IPS-NIHi7 (cell line): ENCODE results near the gene GRIP2.

Experiments used
- DNase-seq: peaks from one replicate; pipeline ENCODE4 v3.0.0; 2012; ENCODE audit warnings: mixed read lengths; ENCODE audit errors: extremely low spot score

GRIP2 gene

GRCh38 chr3:14539742-14540491, at the start of gene GRIP2:
TSS of gene GRIP2 (minus strand) at chr3:14540342. CDS start at chr3:14540308, 34 bp downstream.
- no peak for DNase-seq

GRCh38 chr3:14588425-14589112, 48.4 kb upstream of the GRIP2 start:
- DNase-seq: no peak

- DNase-seq: no peak
Measured at GRCh38 chr3:14587740-14588360, 47.7 kb upstream of the GRIP2 start.

- DNase-seq: no peak
Measured at GRCh38 chr3:14586611-14587010, 46.5 kb upstream of the GRIP2 start.

- DNase-seq: no peak
Measured at GRCh38 chr3:14583548-14584091, 43.5 kb upstream of the GRIP2 start.

GRCh38 chr3:14582045-14582410, 41.9 kb upstream of the GRIP2 start:
- no peak for DNase-seq

- DNase-seq: no peak
Measured at GRCh38 chr3:14581334-14582044, 41.3 kb upstream of the GRIP2 start.

- DNase-seq: no peak
Measured at GRCh38 chr3:14577897-14578296, 37.8 kb upstream of the GRIP2 start.

DNA sequence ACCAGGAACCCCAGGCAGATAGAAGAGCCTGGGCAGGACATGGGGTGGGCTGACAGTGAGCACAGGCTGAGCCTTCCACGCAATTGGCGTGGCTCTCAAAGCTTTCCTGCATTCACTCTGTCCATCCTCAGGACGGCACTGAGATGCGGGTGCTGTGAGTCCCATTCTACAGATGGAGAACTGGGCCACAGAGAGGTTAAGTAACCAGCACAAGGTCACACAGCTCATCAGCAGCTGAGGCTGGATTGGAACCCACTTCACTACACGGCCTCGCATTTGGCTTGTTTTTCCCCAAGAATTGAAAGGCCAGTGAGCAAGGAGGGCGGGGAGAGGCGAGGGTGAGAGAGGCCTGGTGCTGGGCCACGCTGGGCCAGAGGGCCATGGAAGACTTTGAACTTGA, 36.0 kb upstream of the GRIP2 start:
- DNase-seq: no peak

DNA sequence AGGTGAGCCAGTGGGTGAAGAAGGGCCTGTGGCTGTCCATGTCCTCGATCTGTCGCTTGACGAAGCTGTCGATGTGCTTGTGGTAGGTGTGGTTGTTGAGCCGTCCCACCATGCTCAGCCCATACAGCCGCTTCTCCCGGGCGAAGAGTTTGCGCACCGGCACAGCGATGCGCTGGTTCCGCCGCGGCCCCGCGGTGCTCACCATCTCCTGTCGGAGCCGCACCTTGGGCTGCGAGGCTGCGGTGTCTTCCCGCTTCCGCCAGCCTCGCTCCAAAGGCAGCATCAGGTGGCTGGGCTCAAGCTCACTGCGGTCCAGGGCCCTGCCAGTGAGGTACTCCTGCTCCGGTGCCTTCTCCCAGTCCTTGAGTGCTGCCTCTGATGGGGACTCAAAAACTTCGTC, 34.0 kb upstream of the GRIP2 start:
- DNase-seq: no peak

- no peak for DNase-seq
Measured at GRCh38 chr3:14573706-14574105, 33.6 kb upstream of the GRIP2 start.

DNA sequence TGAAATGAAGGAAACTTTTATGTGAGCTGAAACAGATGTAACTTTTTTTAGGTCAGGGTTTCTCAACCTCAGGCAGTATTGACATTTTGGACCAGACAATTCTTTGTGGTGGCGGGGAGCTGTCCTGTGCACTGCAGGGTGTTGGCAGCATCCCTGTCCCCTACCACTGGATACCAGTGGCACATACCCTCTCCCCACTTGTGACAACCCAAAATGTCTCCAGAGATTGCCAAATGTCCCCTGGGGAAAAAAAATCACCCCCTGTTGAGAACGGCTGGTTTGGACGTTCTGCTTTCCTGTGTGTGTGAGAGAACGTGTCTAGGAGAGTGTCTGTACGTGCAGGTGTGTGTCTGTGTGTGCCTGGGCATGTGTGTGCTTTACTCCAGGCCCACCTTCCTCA, 30.7 kb upstream of the GRIP2 start:
- no peak for DNase-seq

GRCh38 chr3:14570089-14570488, 29.9 kb upstream of the GRIP2 start:
- DNase-seq: no peak

DNA sequence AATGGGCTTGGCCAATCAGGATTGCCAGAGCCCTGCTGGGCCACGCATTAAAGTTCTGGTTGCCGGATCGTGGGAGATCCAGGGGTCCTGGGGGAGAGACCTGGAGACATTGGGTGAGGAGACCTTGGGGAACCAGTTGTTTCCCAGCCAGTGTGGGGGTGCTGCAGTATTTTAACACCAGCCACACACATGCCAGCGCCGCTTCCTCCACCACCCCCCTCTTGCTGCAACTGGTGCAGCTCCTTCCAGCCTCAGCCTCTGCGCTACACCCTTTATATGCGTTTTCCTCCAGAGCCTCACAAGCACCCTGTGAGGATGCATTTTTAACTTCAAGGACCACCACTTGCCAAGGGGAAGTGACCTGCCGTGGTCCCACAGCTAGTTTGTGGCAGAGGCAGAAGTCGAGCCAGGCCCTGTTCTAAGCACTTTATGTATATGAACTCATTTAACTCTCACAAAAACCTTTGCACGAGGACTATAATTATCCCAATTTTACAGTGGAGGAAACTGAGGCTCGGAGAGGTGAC, 29.4 kb upstream of the GRIP2 start:
- DNase-seq: no peak

GRCh38 chr3:14568269-14568668, 28.1 kb upstream of the GRIP2 start:
- DNase-seq: no peak

DNA sequence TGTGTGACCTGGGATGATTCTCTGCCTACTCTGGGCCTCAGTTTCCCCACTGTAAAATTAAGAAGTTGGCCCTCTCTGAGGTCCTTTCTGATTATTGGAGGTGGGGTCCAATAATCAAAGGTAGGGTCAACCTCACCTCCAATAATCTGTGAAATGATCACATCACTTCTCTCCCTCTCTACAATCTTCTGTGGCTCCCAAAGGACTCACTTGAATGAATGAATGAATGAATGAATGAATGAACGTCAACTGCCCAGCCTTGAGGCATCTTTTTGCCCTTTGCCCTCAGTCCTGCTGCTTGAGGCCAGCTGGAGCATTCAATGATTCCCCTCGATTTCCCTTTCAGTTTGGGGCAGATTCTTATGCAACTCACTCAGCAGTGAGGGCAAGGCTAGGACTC, 26.7 kb upstream of the GRIP2 start:
- DNase-seq: no peak

GRCh38 chr3:14565868-14566588, 25.9 kb upstream of the GRIP2 start:
- no peak for DNase-seq

GRCh38 chr3:14564741-14565140, 24.6 kb upstream of the GRIP2 start:
- no peak for DNase-seq

DNA sequence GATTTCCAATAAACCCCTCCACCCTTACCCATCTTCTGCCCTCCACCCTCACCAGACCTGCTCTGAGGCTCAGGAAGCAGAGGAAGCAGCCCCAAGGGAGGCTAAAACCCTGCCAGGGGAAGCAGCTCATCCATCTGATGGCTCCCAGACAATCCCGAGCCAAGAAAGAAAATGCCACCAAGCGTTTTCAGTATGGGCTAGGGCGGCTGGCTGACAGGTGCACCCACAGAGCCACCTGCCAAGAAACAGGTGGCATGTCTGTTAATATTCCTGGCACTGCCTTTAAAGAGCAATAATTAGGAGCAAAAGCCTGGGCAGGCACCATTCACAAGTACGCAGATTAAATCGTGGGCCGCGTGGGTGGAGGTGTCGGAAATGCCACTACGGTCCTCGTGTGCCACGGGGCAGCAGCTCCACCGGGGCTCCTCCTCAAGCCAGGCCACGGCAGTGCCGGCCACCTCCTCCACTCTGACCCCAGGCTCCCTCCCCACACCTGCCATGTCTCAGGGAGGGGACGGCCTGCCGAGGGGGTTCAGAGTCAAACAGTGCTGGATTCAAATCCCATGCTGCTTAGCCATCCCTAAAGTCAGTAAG, 23.9 kb upstream of the GRIP2 start:
- no peak for DNase-seq

GRCh38 chr3:14562121-14562890, 22.2 kb upstream of the GRIP2 start:
- DNase-seq: no peak
